Liver (tissue), 3 donors: Measurements from ENCODE around the gene GLIS1.

ENCODE experiments used
- CTCF ChIP-seq: fragments of 150-350 bp; IDR thresholded peaks from 2 replicates; pipeline ENCODE4 v1.5.1; 2017; ENCODE audit warnings: improper control_type of control experiment, low read depth, low read length; ENCODE audit not compliant: missing input control
- EGR1 ChIP-seq, 2 donors: IDR thresholded peaks; 2 replicates each; pipeline ENCODE4 v1.6.1; 2016 to 2018; ENCODE audit warnings: antibody characterized with exemption in 2 of 2, low read depth in 2 of 2
- RAD21 ChIP-seq, 2 donors: IDR thresholded peaks; 2 replicates each; pipeline ENCODE4 v1.6.1; 2016; ENCODE audit warnings: antibody characterized with exemption in 2 of 2, mild to moderate bottlenecking in 2 of 2
- RXRA ChIP-seq, 2 donors: IDR thresholded peaks; 2 replicates each; pipeline ENCODE4 v1.6.1; 2017 to 2018; ENCODE audit warnings: antibody characterized with exemption in 2 of 2, mild to moderate bottlenecking in 1 of 2
- SP1 ChIP-seq: IDR thresholded peaks from 2 replicates; pipeline ENCODE4 v1.6.1; 2018; ENCODE audit warnings: antibody characterized with exemption, mild to moderate bottlenecking
- YY1 ChIP-seq: IDR thresholded peaks from 2 replicates; pipeline ENCODE4 v1.6.1; 2016; ENCODE audit warnings: antibody characterized with exemption, mild to moderate bottlenecking
- TF ChIP-seq, protein P1 (sequence below): IDR thresholded peaks from 2 replicates; pipeline ENCODE4 v1.6.1; 2016; ENCODE audit warnings: antibody characterized with exemption
- TF ChIP-seq, protein P2 (sequence below): IDR thresholded peaks from 2 replicates; pipeline ENCODE4 v1.6.1; 2016; ENCODE audit warnings: antibody characterized with exemption
- TF ChIP-seq, protein P3 (sequence below): IDR thresholded peaks from 2 replicates; pipeline ENCODE4 v1.6.1; 2016; ENCODE audit warnings: antibody characterized with exemption, mild to moderate bottlenecking
- donor health status: healthy.
- donor health status: healthy.

DNA sequence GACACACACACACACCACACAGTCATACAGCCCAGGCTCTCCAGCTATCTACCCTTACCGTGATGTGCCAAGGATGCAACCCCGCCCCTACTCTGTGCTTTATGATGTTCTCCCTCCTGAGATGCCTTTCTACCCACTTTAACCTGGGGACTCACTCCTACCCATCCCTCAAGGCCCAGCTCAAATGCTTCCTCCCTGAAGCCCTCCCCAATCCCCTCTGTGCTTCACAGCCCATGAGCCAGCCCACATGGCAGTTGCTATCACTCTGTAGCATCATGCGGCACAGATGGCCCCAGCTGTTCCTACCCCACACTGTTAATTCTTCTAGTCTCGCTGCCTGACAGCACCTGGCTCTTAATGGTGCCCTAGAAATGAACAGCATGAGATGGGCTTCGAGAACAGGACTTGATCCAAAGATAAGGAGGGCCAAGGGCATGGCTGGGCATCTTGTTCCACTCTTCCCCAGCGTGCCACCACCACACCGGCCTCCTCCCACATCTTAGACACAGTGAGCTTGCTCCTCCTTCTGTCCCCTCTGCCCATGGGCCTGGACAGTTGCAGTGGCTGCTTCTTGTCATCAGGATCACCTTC, 109.8 kb downstream of the GLIS1 start:
- TF ChIP-seq CTCF (no peak), SP1 (no peak), YY1 (no peak), EGR1 (IDR thresholded peaks at IDR 0.05; ENCODE audit: low read depth in 2 of 2) (no peak), RAD21 (IDR thresholded peaks at IDR 0.05) (no peak), RXRA (IDR thresholded peaks at IDR 0.05) (no peak)
- TF ChIP-seq, protein P1, sequence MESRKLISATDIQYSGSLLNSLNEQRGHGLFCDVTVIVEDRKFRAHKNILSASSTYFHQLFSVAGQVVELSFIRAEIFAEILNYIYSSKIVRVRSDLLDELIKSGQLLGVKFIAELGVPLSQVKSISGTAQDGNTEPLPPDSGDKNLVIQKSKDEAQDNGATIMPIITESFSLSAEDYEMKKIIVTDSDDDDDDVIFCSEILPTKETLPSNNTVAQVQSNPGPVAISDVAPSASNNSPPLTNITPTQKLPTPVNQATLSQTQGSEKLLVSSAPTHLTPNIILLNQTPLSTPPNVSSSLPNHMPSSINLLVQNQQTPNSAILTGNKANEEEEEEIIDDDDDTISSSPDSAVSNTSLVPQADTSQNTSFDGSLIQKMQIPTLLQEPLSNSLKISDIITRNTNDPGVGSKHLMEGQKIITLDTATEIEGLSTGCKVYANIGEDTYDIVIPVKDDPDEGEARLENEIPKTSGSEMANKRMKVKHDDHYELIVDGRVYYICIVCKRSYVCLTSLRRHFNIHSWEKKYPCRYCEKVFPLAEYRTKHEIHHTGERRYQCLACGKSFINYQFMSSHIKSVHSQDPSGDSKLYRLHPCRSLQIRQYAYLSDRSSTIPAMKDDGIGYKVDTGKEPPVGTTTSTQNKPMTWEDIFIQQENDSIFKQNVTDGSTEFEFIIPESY, result no peak
- TF ChIP-seq, protein P2, sequence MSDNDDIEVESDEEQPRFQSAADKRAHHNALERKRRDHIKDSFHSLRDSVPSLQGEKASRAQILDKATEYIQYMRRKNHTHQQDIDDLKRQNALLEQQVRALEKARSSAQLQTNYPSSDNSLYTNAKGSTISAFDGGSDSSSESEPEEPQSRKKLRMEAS, result no peak
- TF ChIP-seq, protein P3, sequence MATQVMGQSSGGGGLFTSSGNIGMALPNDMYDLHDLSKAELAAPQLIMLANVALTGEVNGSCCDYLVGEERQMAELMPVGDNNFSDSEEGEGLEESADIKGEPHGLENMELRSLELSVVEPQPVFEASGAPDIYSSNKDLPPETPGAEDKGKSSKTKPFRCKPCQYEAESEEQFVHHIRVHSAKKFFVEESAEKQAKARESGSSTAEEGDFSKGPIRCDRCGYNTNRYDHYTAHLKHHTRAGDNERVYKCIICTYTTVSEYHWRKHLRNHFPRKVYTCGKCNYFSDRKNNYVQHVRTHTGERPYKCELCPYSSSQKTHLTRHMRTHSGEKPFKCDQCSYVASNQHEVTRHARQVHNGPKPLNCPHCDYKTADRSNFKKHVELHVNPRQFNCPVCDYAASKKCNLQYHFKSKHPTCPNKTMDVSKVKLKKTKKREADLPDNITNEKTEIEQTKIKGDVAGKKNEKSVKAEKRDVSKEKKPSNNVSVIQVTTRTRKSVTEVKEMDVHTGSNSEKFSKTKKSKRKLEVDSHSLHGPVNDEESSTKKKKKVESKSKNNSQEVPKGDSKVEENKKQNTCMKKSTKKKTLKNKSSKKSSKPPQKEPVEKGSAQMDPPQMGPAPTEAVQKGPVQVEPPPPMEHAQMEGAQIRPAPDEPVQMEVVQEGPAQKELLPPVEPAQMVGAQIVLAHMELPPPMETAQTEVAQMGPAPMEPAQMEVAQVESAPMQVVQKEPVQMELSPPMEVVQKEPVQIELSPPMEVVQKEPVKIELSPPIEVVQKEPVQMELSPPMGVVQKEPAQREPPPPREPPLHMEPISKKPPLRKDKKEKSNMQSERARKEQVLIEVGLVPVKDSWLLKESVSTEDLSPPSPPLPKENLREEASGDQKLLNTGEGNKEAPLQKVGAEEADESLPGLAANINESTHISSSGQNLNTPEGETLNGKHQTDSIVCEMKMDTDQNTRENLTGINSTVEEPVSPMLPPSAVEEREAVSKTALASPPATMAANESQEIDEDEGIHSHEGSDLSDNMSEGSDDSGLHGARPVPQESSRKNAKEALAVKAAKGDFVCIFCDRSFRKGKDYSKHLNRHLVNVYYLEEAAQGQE, result no peak
